Measurements from ENCODE around the gene DCK. TPM values are rescaled to one million over a fixed set of nuclear protein-coding genes. Genes with fewer than 3 reads are reported as not detected.
A peak's percentile ranks its signal among the peaks of the same experiment; 100 is the strongest.

The DCK gene
- total and polyA plus RNA-seq, 9 of the 15 experiments (the other 6 are each of a cell fraction or from before 2014, with no cell fraction given), result 11.3 to 25.8 (median 19.6) TPM

GRCh38 chr4:70993181-70994068 lies at the start of gene DCK (continued):
- no peak for TF ChIP-seq HNRNPK (IDR thresholded peaks at IDR 0.05; ENCODE audit: low read depth, low read length, poor library complexity, severe bottlenecking)
- TF ChIP-seq ESRRB (CRISPR knock-in tag; IDR thresholded peaks at IDR 0.05; ENCODE audit: borderline replicate concordance), result no peak
- TF ChIP-seq JUN (IDR thresholded peaks at IDR 0.05; ENCODE audit: borderline replicate concordance, low read depth, low read length), result no peak
- peak; percentile 20; the same call in 1 of the 2 replicates for TF ChIP-seq JUN (CRISPR knock-in tag; IDR thresholded peaks at IDR 0.05; ENCODE audit: borderline replicate concordance)
- no peak for TF ChIP-seq XRCC4 (IDR thresholded peaks at IDR 0.05; ENCODE audit: extremely low read depth, insufficient read depth, insufficient read length)
- TF ChIP-seq HDAC2 (IDR thresholded peaks at IDR 0.05), result no peak
- TF ChIP-seq BRD4 (IDR thresholded peaks at IDR 0.05), result no peak
- TF ChIP-seq SIN3A (IDR thresholded peaks at IDR 0.05; ENCODE audit: borderline replicate concordance in 2 of 2, control insufficient read depth in 1 of 2, low read depth in 2 of 2, low read length in 2 of 2), result peak in 1 of 2 experiments; percentile 78; a peak in 2 of 4 replicates
- TF ChIP-seq CBX2 (IDR thresholded peaks at IDR 0.05; ENCODE audit: insufficient read depth, low read length, poor library complexity, severe bottlenecking), result no peak
- no peak for TF ChIP-seq RBM14 (IDR thresholded peaks at IDR 0.05; ENCODE audit: borderline replicate concordance, insufficient read depth, low read depth, low read length)
- TF ChIP-seq THAP12 (CRISPR knock-in tag; IDR thresholded peaks at IDR 0.05), result peak; percentile 85; the same call in 1 of the 2 replicates
- peak; percentile 70 for TF ChIP-seq ZNF431 (CRISPR knock-in tag; IDR thresholded peaks at IDR 0.05)
- TF ChIP-seq BCL6 (CRISPR knock-in tag; IDR thresholded peaks at IDR 0.05), result no peak
- 0 out of 2 replicates have a peak, but pooled peaks have one; percentile 9 for TF ChIP-seq ZBTB17 (CRISPR knock-in tag; IDR thresholded peaks at IDR 0.05)
- no peak for TF ChIP-seq ZBTB2 (IDR thresholded peaks at IDR 0.05)
- no peak for TF ChIP-seq RFX7 (CRISPR knock-in tag; IDR thresholded peaks at IDR 0.05)
- TF ChIP-seq SPI1 (IDR thresholded peaks at IDR 0.05; ENCODE audit: borderline replicate concordance, low read depth, low read length), result peak; percentile 1; the same call in 1 of the 2 replicates
- no peak for TF ChIP-seq PYGO2 (tag; IDR thresholded peaks at IDR 0.05)
- no peak for TF ChIP-seq ZNF12 (CRISPR knock-in tag; IDR thresholded peaks at IDR 0.05)
- TF ChIP-seq ZC3H4 (CRISPR knock-in tag; IDR thresholded peaks at IDR 0.05; ENCODE audit: borderline replicate concordance), result no peak
- no peak for TF ChIP-seq ZNF311 (CRISPR knock-in tag; IDR thresholded peaks at IDR 0.05)
- no peak for TF ChIP-seq ZNF316 (IDR thresholded peaks at IDR 0.05)
- TF ChIP-seq RHOXF2B (CRISPR knock-in tag; conservative IDR thresholded peaks at IDR 0.05), result no peak
- no peak for TF ChIP-seq ZNF76 (CRISPR knock-in tag; IDR thresholded peaks at IDR 0.05; ENCODE audit: borderline replicate concordance)
- TF ChIP-seq TGIF2 (CRISPR knock-in tag; IDR thresholded peaks at IDR 0.05), result no peak
- TF ChIP-seq PML (IDR thresholded peaks at IDR 0.05; ENCODE audit: low read length), result peak; percentile 73; the same call in 1 of the 2 replicates
- no peak for TF ChIP-seq TEAD2 (tag; IDR thresholded peaks at IDR 0.05)
